Activated CD4-positive, CD25-positive, alpha-beta regulatory T cell (primary cell): ENCODE data around the gene KRTAP1-1.
"Not testable (repeated sequence)": the region's sequence is repeated elsewhere in the genome, so short reads cannot be mapped to it uniquely, and the experiment has no call there.

ENCODE experiments used
- DNase-seq, 4 experiments: peaks; one replicate each; lab custom pipeline; 2025; lab: John Stamatoyannopoulos, UW

KRTAP1-1 gene

DNA sequence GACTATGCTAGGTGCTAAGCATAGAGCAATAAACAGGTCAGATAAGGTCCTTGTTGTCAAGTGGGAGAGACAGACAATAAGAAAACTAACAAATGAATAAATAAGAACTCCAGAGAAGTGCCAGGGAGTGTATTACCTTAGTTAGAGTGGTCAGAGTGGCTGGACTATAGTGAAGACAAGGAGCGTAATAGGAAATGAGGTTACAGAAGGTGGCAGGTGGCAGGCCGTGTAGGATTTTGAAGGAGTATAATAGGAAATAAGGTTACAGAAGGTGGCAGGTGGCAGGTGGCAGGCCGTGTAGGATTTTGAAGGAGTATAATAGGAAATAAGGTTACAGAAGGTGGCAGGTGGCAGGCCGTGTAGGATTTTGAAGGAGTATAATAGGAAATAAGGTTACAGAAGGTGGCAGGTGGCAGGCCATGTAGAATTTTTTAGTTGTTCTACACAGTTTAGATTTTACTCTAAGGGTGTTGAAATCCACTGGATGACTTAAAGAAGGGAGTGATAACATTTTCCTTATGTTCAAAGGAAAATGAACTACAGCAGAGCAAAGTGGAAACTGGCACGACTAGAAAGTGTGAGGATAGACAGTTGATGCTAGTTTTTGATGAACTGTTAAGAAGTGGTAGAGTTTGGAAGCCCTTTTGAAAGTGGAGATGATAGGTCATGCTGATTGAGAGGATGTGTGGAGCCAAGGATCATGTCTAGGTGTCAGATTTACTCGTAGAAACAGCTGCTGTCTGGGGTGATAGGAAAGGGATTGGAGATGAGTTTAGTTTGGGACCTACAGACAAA is 28.7 kb downstream of the KRTAP1-1 start:
- no peak for DNase-seq

GRCh38 chr17:41010441-41010840 is 30.8 kb downstream of the KRTAP1-1 start:
- DNase-seq, result no peak

DNA sequence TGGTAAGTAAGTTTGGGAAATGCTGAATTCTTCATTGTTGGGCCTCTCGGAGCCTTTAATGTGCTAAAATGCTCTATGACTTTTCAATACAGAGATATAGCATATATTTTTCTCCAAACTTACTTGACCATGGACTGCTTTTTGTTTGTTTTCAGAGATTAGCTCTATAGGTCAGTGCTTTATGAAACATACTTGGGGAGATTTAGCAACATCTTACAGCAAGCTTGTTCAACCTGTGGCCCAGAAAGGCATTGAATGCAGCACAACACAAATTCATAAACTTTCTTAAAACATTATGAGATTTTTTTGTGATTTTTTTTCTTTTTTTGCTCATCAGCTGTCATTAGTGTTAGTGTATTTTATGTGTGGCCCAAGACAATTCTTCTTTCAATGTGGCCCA is 31.3 kb downstream of the KRTAP1-1 start:
- DNase-seq, result no peak

- DNase-seq, result no peak
Measured at GRCh38 chr17:41009301-41009760, 31.9 kb downstream of the KRTAP1-1 start.

- no peak for DNase-seq
Measured at GRCh38 chr17:41008811-41009210, 32.4 kb downstream of the KRTAP1-1 start, which contains the start of gene KRTAP3-1. TSS of gene KRTAP3-1 (minus strand) at chr17:41009128. CDS start at chr17:41009074, 54 bp downstream.

DNA sequence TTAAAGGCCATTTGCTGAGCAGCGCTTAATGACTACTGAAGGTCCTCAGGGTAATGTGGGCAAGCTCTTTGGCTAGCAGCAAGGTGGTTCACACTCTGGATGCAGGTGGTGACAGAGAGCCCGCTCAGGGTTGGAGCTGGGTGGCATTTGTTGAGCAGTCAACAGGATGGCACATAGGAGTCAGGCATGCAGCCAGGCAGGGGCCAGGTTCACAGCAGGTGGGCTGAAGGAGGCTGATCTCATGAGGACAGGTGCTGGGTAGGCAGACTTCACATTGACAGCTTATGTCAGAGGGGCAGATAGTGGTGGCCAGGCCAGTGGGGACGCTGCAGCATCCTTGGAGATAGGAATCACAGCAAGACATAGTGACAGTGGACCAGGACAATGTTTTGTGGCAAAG is 36.9 kb downstream of the KRTAP1-1 start:
- DNase-seq, result no peak

DNA sequence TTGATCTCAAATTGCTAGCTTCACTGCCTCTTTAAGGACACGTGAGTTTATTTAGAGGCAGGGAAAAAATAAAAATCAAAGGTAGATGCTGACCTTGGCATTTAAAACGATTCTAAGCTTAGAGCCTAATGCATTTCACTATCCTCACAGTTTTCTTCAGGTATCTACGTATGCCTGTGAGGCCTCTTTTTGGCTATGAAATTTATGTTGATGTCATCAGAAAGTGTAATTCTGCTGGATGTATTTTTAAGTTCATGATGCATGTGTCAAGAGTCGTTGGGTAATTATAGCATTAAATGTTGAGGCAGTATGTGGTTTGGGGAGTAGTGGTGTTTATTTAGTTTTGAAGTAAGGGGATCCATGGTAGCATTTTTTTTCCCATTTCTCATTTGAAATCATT is 37.3 kb downstream of the KRTAP1-1 start:
- DNase-seq, result no peak

- no peak for DNase-seq
Measured at GRCh38 chr17:41002814-41003213, 38.4 kb downstream of the KRTAP1-1 start.

DNA sequence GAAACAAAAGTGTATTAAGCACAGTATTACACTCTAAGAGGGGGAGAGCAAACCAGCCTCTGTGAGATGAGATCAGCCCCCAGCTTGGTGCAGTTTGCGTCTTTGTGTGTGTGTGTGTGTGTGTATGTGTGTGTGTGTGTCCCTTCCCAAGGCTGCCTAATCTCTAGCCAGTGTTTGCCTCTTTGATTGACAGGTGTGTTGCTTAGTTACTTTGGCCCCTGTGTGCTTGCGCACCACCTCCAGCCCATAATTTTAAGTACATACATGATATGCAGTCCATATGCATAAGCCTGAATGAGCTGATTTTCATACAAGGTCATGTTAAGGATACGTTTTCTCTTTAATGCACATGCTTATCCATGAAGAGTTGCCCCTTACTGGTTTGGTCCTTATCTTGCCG is 39.5 kb downstream of the KRTAP1-1 start:
- DNase-seq, result no peak

DNA sequence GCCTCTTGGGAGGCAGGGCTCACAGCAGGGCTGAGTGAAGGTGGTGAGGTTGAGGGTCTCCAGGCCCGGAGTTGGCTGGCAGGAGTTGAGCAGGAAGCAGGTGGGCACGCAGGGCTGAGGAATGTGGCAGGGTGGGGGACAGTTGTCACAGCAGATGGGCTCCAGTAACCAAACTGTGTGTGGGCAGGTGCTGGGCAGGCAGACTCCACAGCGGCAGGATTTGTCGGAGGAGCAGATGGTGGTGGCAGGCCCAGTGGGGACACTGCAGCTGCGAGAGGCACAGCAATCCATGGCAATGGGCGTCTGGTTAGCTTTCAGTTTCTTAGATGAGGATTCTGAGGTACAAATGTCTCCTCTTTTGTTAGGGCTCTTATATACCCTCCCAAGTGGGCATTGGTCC is 41.7 kb downstream of the KRTAP1-1 start, which contains the start of gene KRTAP3-2:
Gene KRTAP3-2 (minus strand): TSS at position 344 of the 400 bp plus-strand sequence. CDS start 53 bp downstream, at position 291.
- DNase-seq, result not testable (repeated sequence)

- DNase-seq, result no peak
Measured at GRCh38 chr17:40997361-40997760, 43.9 kb downstream of the KRTAP1-1 start.

DNA sequence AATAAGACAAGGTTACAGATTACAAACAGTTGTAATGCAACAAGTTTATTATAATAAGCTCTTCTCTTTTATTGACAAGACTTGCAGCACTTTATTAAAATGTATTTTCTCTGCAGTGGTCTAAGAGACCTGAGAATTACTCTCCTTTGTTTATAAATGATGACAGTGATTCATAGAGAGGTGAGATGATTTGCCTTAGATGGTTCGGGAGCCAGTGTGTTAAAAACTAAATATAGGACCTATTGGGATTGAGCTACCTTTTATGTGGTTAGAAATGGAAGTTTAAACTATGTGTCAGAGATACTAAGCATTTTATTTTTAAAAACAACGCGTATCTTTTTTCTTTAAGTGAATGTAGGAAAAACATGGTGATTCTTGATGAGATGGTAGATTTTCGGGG is 44.4 kb downstream of the KRTAP1-1 start:
- no peak for DNase-seq

- no peak for DNase-seq
Measured at GRCh38 chr17:40995116-40995515, 46.1 kb downstream of the KRTAP1-1 start.

GRCh38 chr17:40993839-40994238 is 47.4 kb downstream of the KRTAP1-1 start, which contains the start of gene KRTAP3-3:
TSS of gene KRTAP3-3 (minus strand) at chr17:40994164. CDS start at chr17:40994097, 67 bp downstream.
- DNase-seq, result no peak

DNA sequence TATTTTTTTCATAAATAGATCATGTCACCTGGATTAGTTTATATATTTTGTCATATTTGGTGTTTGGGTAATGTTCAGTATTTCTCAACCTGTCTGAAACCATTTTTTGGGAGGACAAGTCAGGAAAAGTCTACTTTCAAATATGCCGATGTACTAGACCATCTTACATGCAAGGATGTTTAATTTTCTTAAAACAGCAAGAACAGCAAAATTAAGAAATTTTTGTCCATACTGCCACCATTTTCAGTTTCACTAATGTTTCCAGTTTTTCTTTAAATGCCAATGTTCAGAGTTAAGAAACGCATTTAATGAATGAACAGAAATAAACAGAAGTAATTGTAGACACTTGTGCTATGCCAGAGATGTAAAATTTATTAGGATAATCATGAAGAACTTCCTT is 48.2 kb downstream of the KRTAP1-1 start:
- no peak for DNase-seq

GRCh38 chr17:40992666-40993065 is 48.6 kb downstream of the KRTAP1-1 start:
- DNase-seq, result no peak
